A673 (cell line): ENCODE data around the gene RCBTB2. TPM values are rescaled to one million over a fixed set of nuclear protein-coding genes. Genes with fewer than 3 reads are reported as not detected.

Source experiments
- BruUV-seq: library from RNA; stranded (reverse); fragments of 400-500 nt; replicated peaks from 2 replicates; lab custom pipeline; 2021; lab: Mats Ljungman, UMichigan
- CTCF ChIA-PET: fragments of 300-600 bp; sonication (Branson Sonifier 250); formaldehyde crosslinking; loops from one replicate; lab custom pipeline; 2022; ENCODE audit warnings: antibody characterized with exemption; lab: Charles Lee
- POLR2A ChIA-PET: fragments of 300-600 bp; sonication (Branson Sonifier 250); formaldehyde crosslinking; loops from one replicate; lab custom pipeline; 2022; ENCODE audit warnings: antibody characterized with exemption; ENCODE audit not compliant: low non-redundant PET; lab: Charles Lee
- DNase-seq: peaks from one replicate; pipeline ENCODE4 v3.0.0-alpha.2; 2015; ENCODE audit warnings: low spot score
- H3K27ac ChIP-seq: fragments of 200-600 bp; sonication (generic); 2 replicates; pipeline ENCODE4 v1.5.1; 2016; ENCODE audit warnings: mixed run types, low read depth, mild to moderate bottlenecking, mixed read lengths, antibody characterized with exemption, low read length; ENCODE audit not compliant: poor library complexity, severe bottlenecking
- H3K27me3 ChIP-seq: fragments of 200-600 bp; sonication (generic); replicated peaks from 2 replicates; pipeline ENCODE4 v1.6.1; 2017; ENCODE audit warnings: mixed run types, low read depth, mild to moderate bottlenecking, mixed read lengths, antibody characterized with exemption, low read length; ENCODE audit not compliant: insufficient read depth, poor library complexity
- H3K36me3 ChIP-seq: fragments of 200-600 bp; sonication (generic); 2 replicates; pipeline ENCODE4 v1.6.1; 2016; ENCODE audit warnings: mixed run types, mild to moderate bottlenecking, mixed read lengths, antibody characterized with exemption, low read length; ENCODE audit not compliant: insufficient read depth, poor library complexity, severe bottlenecking
- H3K4me1 ChIP-seq: fragments of 200-600 bp; sonication (generic); 2 replicates; pipeline ENCODE4 v1.6.1; 2017; ENCODE audit warnings: mixed run types, mild to moderate bottlenecking, mixed read lengths, antibody characterized with exemption, low read length; ENCODE audit not compliant: insufficient read depth, poor library complexity, severe bottlenecking
- H3K4me3 ChIP-seq: fragments of 200-600 bp; sonication (generic); 2 replicates; pipeline ENCODE4 v1.5.1; 2016; ENCODE audit warnings: low read depth, mixed run types, mild to moderate bottlenecking, mixed read lengths, low read length; ENCODE audit not compliant: poor library complexity, severe bottlenecking
- H3K9me3 ChIP-seq: fragments of 200-600 bp; sonication (generic); 2 replicates; pipeline ENCODE4 v1.6.1; 2016; ENCODE audit warnings: mixed run types, low read depth, mild to moderate bottlenecking, mixed read lengths, antibody characterized with exemption, low read length; ENCODE audit not compliant: poor library complexity, severe bottlenecking
- CTCF ChIP-seq: fragments of 300-800, 200-600 bp; sonication (generic); conservative IDR thresholded peaks from 2 replicates; pipeline ENCODE4 v1.5.1; 2017; ENCODE audit warnings: low read depth, mild to moderate bottlenecking, antibody characterized with exemption, low read length, moderate library complexity, mixed read lengths
- EZH2 ChIP-seq: fragments of 200-600 bp; sonication (generic); IDR thresholded peaks from 2 replicates; pipeline ENCODE4 v1.6.1; 2017; ENCODE audit warnings: borderline replicate concordance, low read depth, mild to moderate bottlenecking, mixed read lengths, antibody characterized with exemption, low read length; ENCODE audit not compliant: poor library complexity, severe bottlenecking
- intact Hi-C: fragments of 100-400 bp; cut with micrococcal nuclease; formaldehyde crosslinking; loops from one replicate; pipeline ENCODE4 v1.10.0; 2022; ENCODE audit not compliant: unreplicated experiment
- total RNA-seq: library from RNA; stranded (reverse); gene quantifications from 2 replicates; pipeline ENCODE4 v1.2.3, GENCODE V29; 2021

RCBTB2 gene
- total RNA-seq, 1 experiment from 2014 or later = 6.3 TPM

- no peaks in the 10 kb centered on the region for H3K36me3 ChIP-seq
- no TSS peak for BruUV-seq
- TF ChIP-seq EZH2 (no peak), CTCF (no peak)
These were observed 27.9 kb upstream of the RCBTB2 start for GRCh38 chr13:48560657-48561337.

GRCh38 chr13:48559638-48560320 lies 26.9 kb upstream of the RCBTB2 start:
- ChIA-PET POLR2A (no interaction called here), CTCF (no interaction called here)
- no peak for DNase-seq
- Histone ChIP-seq H3K9me3 (no peaks in the 10 kb centered on the region), H3K27ac (no peak overlapping the region), H3K27me3 (no peaks in the 10 kb centered on the region), H3K4me3 (no peak overlapping the region), H3K4me1 (no peaks in the 10 kb centered on the region), H3K36me3 (no peaks in the 10 kb centered on the region)
- intact Hi-C loops = no loop called here
- BruUV-seq = no TSS peak
- TF ChIP-seq EZH2 (no peak), CTCF (no peak)

More at GRCh38 chr13:48560657-48561337, 27.9 kb upstream of the RCBTB2 start:
- ChIA-PET CTCF (no interaction called here), POLR2A (no interaction called here)
- H3K9me3 ChIP-seq = no peaks in the 10 kb centered on the region
- H3K27me3 ChIP-seq = no peaks in the 10 kb centered on the region
- intact Hi-C loops = no loop called here
- no peaks in the 10 kb centered on the region for H3K4me1 ChIP-seq
- H3K27ac ChIP-seq = no peak overlapping the region
- DNase-seq = no peak
- H3K4me3 ChIP-seq = no peak overlapping the region

GRCh38 chr13:48556817-48557216 lies 23.9 kb upstream of the RCBTB2 start:
- POLR2A ChIA-PET = no interaction called here
- H3K27me3 ChIP-seq = no peaks in the 10 kb centered on the region
- CTCF ChIA-PET = no interaction called here

More at GRCh38 chr13:48556817-48557216, 23.9 kb upstream of the RCBTB2 start:
- Histone ChIP-seq H3K9me3 (no peaks in the 10 kb centered on the region), H3K4me3 (no peak overlapping the region), H3K27ac (no peak overlapping the region), H3K36me3 (no peaks in the 10 kb centered on the region), H3K4me1 (no peaks in the 10 kb centered on the region)
- BruUV-seq = no TSS peak
- no peak for DNase-seq
- TF ChIP-seq CTCF (no peak), EZH2 (no peak)
- intact Hi-C loops = no loop called here
